Dedifferentiated amniotic fluid mesenchymal stem cell (primary cell): ENCODE measurements around the gene SPTLC1.
"Not testable (repeated sequence)": the region's sequence is repeated elsewhere in the genome, so short reads cannot be mapped to it uniquely, and the experiment has no call there.

ENCODE experiments used
- DNase-seq: peaks from one replicate; pipeline ENCODE4 v3.0.0-alpha.2; 2016; ENCODE audit errors: extremely low spot score

Gene SPTLC1

DNA sequence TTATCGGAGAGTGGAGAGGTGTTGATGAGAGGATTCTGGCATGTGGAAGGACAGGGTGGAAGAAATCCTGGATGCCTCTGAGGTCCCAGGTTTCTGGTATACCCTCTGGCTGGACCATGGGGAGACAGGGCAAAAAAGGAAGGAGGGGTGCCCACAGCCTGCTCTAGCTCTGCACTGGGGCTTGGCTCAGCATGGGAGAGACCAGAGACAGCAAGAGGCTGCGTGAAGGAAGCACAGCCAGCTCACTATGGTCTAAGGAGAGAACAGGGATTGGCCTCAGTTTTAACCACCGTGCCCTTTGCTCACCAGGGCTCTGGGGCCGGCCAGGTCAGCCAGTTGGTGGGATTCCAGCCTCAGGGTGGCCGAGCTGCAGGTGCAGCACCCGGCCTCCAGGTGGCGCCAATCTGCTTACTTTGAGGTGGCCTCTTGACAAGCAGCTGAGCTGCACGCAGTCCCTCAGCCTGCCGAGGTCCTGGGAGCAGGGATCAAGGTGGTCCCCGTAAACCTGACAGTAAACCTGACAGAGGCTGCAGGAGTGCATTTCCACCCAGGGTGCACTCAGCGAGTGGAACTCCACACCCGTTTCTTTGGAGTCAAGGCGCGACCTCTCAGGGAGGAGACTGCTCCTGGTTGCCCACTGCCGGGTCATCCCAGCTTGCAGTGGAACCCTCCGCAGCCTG lies 25.0 kb upstream of the SPTLC1 start:
- peak; percentile 47 for DNase-seq

DNA sequence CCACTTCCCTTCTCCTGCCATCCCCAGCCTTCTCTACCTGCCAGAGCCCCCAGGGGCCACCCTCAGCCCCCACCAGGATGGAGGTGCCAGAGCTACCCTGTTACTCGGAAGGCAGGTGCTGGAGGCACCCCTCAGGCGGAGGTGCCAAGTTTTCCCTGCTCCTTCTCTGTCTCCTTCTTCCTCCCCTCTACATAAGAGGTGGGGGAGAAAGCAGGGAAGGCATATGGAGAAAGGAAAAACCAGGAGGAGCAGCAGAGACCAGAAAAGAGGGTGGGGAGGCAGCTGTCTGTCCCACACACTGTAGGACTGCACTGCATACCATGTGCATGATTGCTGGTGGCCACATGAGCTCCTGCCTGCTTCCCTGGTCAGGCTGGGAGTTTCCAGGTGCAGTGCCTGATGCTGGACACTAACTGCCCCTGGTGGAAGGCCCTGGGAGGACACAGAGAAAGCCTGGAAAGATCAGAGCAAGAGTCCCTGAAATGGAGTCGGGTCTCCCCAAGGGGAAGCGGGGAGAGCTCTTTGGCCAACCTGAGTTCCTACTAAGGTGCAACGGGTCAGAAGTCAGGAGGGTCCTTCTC lies 23.8 kb upstream of the SPTLC1 start:
- not testable (repeated sequence) for DNase-seq

DNA sequence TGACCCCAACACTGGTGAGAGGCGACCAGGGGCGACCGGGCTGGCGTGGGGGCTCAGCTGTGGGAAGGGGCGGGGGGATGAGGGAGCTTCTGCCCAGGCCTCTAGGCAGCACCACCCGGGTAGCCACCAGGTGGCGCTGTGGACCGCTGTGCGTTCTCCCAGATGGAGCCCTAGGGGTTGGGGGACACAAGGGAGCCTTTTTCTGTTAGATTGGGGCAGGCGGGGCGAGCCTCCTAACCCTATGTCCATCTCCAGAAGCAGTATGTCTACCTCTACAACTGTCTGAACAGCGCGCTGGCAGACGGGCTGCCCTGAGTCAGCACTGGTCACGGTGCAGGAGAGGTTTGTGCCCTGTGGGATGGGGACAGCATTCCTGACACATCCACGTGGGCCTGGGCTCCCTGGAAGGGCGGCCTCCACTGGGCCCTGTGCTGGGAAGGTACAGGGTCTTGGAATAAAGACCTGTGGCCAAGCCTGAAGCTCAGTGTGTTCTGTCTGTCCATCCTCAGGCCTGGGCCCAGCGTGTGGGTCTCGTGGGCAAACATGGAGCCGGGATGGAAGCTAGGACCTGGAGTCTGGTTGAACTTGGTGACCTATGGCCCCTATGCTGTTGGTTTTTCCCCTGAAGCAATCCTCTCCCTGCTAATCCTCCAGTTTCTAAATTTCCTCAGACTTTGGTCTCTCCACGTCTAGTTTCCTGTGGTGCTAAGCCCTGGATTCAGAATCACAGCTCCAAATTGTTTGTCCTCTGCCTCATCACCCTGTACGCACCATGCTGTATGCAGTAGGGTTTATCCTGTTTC lies 23.1 kb upstream of the SPTLC1 start:
- peak; percentile 54 for DNase-seq

DNA sequence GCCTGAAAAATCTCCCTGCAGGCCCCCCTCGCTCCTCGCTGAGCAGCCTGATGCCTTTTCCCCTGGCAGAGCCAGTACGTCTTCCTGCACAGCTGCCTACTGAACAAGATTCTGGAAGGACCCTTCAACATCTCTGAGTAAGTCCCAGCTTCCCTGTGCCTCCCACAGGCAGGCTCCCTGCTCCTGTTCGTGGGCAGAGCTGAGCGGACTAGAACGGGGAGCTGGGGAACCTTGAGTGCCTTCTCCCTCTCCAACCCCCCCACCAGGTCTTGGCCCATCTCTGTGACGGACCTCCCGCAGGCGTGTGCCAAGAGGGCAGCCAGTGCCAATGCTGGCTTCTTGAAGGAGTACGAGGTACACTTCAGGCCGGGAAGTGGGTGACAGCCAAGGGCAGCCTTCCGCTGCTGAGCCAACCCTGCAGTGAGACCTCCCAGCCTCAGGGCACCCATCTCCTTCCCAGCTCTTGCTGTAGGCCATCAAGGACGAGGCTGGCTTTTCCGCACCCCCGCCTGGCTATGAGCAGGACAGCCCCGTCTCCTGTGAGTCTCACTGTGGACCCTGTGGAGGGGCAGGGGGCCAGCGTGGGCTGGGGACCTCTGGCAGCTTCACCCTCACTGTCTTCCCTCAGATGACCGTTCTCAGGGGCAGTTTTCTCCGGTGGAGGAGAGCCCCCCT lies 21.1 kb upstream of the SPTLC1 start:
- no peak for DNase-seq

DNA sequence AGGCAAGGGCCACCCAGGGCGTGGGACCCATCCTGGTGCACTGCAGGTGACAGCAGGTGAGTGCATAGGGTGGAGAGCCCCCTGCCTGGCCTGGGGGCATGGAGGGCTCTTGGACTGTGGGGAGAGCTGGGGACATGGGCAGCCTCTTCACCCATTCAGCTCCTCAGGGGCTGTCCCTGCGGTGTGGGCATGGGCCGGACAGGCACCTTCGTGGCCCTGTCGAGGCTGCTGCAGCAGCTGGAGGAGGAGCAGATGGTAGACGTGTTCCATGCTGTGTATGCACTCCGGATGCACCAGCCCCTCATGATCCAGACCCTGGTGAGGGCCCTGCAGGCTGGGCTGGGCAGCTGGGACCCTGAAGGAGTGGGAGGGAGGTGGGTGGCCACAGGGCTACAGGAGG lies 20.4 kb upstream of the SPTLC1 start:
- no peak for DNase-seq

DNA sequence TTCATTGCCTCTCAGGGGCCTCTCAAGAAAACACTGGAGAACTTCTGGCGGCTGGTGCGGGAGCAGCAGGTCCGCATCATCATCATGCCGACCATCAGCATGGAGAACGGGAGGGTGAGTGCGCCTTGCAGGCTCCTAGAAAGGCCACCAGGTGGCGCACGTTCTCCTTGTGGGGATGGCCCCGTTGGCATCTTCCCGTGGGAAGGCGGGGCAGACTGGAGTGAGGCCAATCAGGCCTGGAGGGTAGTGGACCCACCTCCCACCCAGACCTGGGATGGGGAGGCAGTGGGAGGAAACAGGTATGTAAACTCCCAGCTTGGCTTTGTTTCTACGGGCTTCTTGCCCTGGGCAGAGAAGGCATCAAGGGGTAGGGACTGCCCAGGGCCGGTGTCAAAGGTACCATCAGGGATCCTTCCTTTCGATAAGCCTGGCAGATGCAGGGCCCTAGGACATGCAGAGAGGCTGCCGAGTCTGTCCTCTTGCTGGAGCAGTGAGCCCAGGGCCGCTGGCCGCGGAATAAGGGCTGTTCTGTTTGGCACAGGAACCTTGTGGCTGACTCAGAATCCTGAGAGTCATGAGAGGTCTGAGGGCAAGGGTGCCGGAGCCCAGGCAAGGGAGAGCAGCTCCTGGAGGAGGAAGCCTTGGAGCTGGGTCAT lies 18.9 kb upstream of the SPTLC1 start:
- DNase-seq, result peak; percentile 67

DNA sequence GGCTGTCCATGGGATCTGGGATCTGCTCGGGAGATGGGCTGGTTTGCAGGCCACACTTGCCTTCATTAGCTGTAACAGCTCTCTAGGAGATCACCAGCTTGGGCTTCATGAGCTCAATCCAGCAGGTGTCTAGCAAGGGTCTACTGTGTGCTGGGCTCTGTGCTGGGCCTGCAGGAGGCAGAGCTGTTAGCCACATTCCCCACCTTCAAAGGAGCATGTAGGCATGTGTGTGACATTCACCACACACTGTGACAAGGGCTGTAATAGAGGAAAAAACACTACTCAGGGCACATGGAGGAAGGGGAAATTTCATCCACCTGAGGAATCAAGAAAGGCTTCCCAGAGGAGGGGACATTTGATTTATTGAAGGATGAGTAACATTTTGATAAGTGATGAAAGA lies 17.7 kb upstream of the SPTLC1 start:
- DNase-seq, result not testable (repeated sequence)

DNA sequence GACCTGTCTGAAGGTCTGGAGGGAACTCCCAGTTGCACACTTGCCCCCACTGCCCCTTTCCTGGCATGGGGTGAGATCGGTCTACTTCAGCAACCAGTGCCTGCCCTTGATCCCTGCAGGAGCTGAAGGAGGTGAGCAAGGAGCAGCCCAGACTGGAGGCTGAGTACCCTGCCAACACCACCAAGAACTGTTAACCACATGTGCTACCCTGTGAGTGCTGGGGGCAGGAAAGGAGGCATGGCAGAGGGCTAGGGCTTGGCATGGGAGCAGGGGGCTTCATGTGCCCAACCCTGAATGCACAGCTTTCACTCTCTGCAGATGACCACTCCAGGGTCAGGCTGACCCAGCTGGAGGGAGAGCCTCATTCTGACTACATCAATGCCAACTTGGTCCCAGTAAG lies 17.3 kb upstream of the SPTLC1 start:
- DNase-seq, result no peak

DNA sequence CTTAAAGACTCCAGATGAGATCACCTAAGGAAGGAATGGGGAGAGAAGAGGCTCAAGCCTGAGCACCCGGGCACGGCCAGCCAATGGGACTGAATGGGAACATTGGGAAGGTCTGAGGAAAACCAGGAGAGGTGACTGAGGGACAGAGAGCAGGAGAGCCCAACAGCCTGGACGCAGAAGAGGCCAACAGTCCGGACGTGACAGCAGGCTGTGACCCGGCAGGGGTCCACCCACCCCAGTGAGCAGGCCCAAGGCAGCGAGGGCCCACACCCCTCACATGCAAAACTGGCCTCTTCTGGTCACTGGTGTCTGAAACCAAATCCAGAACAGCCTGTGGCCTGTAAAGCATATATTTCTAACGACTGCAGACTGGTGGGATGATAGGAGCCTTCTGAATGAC lies 7.6 kb upstream of the SPTLC1 start:
- no peak for DNase-seq

DNA sequence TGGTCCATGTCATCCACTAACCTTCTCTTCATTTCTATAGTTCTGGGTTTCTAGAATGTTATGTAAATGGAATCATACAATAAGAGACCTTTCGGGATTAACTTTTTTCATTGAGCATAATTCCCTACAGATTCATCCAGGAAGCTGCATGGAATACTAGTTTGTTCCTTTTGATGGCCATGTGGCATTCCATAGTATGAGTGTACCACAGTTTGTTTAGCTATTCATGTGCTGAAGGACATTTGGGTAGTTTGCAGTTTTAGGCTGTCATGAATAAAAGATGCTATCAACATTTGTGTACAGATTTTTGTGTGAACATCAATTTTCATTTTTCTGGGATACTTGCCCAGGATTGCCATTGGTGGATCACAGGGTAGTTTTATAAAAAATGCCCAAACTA lies 6.8 kb upstream of the SPTLC1 start:
- no peak for DNase-seq

DNA sequence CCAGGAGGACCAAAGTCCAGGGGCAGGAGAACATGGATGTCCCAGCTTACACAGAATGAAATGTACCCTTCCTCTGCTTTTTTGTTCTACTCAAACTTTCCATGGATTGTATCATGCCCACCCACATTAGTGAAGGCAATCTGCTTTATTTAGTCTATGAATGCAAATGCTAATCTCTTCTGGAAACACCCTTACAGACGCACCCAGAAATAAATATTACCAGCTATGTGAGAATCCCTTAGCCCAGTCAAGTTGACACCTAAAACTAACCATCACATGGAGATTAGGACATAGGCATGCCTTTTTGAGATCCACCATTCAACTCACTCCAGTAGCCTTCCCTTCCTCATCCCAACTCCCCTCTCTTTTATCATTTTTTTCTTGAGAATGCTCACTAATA lies 6.1 kb upstream of the SPTLC1 start:
- no peak for DNase-seq

DNA sequence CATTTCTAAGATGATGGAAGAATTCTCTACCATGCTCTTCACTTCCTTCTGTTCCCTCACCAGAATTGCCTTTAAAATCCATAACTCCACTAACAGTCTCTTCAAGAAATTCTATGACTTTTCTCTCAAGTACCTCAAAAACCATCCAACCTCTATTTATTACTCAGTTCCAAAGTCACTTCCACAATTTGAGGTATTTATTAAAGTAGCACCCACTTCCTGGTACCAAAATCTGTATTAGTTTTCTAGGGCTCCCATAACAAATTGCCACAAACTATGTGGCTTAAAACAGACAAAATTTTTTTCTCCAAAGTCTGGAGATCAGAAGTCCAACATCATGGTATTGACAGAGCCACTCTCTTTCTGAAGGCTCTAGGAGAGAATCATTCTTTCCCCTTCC lies 4.9 kb upstream of the SPTLC1 start:
- DNase-seq, result no peak

DNA sequence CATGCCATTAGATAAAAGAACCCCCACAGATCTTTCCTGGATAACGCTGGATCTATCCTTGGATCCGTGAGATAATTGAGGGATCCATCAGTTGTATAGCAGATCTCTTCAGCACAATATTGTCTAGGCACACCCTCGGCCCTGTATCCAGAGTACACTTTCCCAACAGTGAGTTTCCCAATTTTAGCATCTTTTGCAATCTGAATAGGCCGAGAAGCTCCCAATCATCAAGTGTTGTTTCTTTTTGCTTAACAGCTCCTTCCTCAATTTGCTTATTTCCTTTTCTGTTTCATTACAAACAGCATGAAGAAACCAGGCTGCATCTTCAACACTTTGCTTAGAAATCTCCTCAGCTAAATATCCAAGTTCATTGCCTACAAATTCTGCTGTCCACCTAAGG lies 4.4 kb upstream of the SPTLC1 start:
- no peak for DNase-seq

DNA sequence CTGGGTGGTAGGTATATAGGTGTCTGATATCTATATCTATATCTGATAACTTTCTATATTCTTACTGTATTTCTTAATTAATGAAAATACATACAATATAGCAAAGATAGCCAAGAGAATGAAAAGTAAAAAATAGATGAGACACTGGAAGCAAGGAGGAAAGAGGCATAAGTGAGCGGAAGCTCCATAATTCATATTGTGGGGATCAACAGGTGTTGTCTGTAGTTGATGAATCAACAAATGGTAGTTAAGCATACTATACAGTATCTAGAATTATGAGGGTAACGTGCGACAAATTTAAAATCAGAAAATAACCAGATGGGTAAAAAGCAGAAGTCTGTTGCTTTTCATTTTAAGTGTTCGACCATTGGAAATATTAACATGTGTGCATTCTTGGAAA lies 7.1 kb downstream of the SPTLC1 start:
- DNase-seq, result no peak

DNA sequence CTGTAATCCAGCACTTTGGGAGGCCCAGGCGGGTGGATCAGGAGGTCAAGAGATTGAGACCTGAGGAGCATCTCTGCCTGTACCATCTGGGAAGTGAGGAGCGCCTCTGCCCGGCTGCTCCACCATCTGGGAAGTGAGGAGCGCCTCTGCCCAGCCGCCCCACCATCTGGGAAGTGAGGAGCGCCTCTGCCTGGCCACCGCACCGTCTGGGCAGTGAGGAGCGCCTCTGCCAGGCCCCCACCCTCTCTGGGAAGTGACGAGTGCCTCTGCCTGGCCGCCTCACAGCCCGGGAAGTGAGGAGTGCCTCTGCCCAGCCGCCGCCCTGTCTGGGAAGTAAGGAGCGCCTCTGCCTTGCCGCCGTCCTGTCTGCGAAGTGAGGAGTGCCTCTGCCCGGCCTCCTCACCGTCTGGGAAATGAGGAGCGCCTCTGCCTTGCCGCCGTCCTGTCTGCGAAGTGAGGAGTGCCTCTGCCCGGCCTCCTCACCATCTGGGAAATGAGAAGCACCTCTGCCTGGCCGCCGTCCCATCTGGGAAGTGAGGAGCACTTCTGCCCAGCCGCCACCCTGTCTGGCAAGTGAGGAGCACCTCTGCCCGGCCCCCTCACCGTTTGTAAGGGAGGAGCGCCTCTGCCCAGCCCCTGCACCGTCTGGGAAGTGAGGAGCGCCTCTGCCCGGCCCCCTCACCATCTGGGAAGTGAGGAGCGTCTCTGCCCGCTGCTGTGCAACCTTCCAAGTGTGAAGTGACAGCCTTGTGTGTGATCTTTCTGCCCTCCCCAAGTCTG lies 9.6 kb downstream of the SPTLC1 start:
- not testable (repeated sequence) for DNase-seq

DNA sequence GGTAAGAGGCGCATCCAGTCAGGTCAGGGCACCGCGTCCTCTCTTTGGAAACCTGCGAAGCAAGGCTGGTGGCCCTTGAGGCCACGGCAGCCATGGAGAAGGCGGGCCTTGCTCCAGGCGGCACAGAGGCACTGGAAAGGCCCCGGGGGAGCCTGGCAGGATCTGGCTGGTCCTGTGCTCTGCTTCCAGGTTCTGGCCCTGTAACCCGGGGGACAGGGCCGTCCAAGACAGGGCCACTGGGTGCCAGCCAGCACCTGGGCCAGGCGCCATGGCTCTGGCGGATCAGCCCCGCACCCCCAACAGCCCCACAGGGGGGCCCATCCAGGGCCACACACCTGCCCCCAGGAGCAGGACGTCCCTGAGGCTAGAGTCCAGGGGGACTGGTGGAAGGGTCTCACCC lies 11.6 kb downstream of the SPTLC1 start:
- DNase-seq, result not testable (repeated sequence)

DNA sequence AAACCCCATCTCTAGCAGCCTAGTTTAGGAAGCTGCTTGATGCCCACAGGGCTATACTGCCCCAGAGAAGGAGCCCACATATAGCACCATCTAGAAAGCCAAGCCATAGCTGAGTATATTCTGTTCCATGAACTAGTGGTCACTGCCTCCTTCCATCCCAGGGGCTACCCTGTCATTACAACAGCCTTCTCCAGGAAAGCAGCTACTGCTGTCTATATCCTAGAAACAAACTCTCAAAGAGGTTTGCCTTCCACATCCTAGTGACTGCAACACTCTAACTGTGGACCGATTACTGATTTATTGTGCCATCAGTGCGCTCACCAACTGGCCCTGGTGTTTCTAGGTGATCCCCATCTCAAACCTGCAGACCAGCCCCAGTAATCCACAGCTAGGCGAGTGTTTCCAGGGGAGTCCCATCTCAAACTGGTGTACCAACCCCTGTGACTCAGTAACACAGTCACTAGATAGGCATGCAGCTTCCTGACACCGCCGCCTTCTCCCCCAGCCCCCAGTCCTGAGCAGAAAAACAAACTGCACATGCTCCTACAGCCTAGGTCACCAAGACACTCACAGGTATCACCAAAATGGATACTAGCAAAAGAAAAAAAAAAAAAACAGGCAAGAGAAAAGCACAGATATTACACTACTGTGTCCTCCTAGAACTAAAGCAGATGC lies 14.8 kb downstream of the SPTLC1 start:
- DNase-seq, result peak; percentile 47

DNA sequence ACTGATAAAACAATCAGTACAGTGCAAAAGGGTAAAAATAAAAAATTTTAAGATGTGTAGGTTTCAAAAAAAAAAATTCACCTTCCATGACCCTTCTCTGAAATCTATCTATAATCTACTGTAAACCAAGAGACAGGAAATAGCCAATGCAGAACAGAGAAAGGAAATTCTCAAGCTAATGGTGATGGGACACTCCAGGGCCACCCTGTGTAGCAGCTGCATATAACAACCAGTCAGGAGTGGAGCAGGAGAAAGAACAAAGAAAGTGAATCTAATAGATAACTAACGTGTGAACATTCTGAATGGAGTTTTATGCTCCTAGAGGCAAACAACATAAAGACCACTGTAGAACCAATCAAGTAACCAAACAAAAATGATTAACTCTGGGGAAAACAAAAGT lies 16.6 kb downstream of the SPTLC1 start:
- no peak for DNase-seq

DNA sequence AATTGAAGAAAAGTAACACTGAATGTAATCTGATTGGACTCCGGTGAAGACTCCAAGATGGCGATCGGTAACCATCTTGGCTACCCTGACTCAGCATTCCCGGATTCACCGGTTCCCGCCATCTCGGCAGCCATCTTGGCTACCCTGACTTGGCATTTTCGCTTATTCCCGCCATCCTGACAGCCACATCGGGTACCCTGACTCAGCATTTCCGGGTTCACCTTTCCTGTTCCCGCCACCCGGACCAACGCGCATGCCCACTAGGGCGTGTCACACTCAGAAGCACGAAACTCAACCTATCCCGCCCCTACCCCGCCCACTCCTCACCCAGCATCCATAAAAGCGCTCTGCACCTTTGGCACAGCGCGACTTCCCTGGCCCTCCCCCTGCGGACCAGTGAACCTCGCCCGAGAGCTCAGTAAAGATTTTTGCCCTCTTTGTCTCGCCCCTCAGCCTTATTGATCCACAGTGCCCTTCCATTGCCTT lies 17.2 kb downstream of the SPTLC1 start:
- no peak for DNase-seq

DNA sequence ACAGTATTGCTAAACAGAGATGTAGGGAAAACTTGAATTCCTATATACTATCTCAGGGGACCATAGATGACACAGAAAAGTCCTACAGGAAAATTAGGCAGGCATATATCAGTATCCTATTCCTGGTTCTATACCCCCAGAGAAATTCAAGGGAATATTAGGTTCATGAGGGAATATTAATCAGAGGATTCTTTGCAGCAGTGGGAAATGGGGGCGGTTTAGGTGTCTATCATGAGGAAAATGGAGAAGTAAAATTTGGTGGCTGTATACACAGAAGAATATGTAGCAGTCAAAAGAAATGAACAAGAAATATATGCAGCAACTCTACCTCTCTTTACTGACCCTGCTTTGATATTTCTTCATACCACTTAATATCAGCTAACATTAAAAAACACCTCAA lies 20.0 kb downstream of the SPTLC1 start:
- no peak for DNase-seq

DNA sequence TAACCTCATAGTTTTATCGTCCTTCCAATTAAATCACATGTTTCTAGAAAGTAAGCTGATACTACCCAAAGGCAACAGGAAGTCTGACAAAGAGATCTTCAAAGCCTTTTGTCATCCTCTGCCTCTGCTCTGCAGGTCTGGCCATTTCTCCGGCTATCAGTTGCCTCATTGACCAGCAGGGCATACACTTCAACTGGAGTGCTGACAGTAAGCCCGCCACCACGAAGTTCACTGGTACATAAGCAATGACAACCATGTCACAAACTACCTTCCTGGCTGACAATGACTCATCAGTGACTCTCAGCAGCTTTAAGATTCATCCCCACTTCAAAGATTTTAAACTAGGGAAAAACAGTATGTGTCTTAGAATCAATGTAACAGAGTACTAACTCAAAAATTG lies 20.6 kb downstream of the SPTLC1 start:
- DNase-seq, result no peak
